Measurements from ENCODE around the gene SLC25A20. TPM values are rescaled to one million over a fixed set of nuclear protein-coding genes. Genes with fewer than 3 reads are reported as not detected.
"Not testable (repeated sequence)": the region's sequence is repeated elsewhere in the genome, so short reads cannot be mapped to it uniquely, and the experiment has no call there.

SLC25A20 gene
- polyA plus RNA-seq, 2 donors = 5.8 to 9.0 TPM

GRCh38 chr3:48829525-48829924, 69.2 kb downstream of the SLC25A20 start:
- 96% methylated on average over 11 of the region's 11 CpGs for WGBS, 2 donors

DNA sequence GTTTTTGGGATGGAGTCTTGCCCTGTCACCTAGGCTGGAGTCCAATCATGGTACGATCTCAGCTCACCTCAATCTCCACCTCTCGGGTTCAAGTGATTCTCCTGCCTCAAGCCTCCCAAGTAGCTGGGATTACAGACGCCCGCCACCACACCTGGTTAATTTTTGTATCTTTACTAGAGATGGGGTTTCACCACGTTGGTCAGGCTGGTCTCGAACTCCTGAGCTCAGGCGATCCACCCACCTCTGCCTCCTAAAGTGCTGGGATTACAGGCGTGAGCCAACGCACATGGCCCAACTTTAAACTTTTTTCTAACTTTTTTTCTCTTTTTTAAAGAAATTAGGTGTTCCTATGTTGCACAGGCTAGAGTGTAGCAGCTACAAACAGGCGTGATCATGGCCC, 70.8 kb downstream of the SLC25A20 start:
- not testable (repeated sequence) for H3K9me3 ChIP-seq (ENCODE audit: control insufficient read depth in 2 of 2, insufficient read depth in 1 of 2, low read depth in 1 of 2, low read length in 1 of 2); H3K4me1 ChIP-seq (ENCODE audit: control insufficient read depth in 2 of 2, insufficient read depth in 2 of 2, low read length in 1 of 2); H3K36me3 ChIP-seq (ENCODE audit: control insufficient read depth in 2 of 2, insufficient read depth in 2 of 2, low read length in 1 of 2); H3K27me3 ChIP-seq (ENCODE audit: control insufficient read depth in 1 of 2, insufficient read depth in 2 of 2, low read length in 2 of 2); H3K27ac ChIP-seq (ENCODE audit: low read depth in 2 of 2, low read length in 1 of 2); H3K4me3 ChIP-seq (ENCODE audit: low read depth in 1 of 2, low read length in 2 of 2)
- 93 to 96% methylated on average over 10 of the region's 10 CpGs for WGBS, 2 donors

More at GRCh38 chr3:48829525-48829924, 69.2 kb downstream of the SLC25A20 start:
- not testable (repeated sequence) for H3K4me1 ChIP-seq (ENCODE audit: control insufficient read depth in 2 of 2, insufficient read depth in 2 of 2, low read length in 1 of 2); H3K4me3 ChIP-seq (ENCODE audit: low read depth in 1 of 2, low read length in 2 of 2); H3K9me3 ChIP-seq (ENCODE audit: control insufficient read depth in 2 of 2, insufficient read depth in 1 of 2, low read depth in 1 of 2, low read length in 1 of 2); H3K27me3 ChIP-seq (ENCODE audit: control insufficient read depth in 1 of 2, insufficient read depth in 2 of 2, low read length in 2 of 2); H3K27ac ChIP-seq (ENCODE audit: low read depth in 2 of 2, low read length in 1 of 2); H3K36me3 ChIP-seq (ENCODE audit: control insufficient read depth in 2 of 2, insufficient read depth in 2 of 2, low read length in 1 of 2)

GRCh38 chr3:48826451-48826850, 72.2 kb downstream of the SLC25A20 start:
- 68 to 74% methylated on average over 2 of the region's 2 CpGs for WGBS, 2 donors

GRCh38 chr3:48820612-48821324, 77.9 kb downstream of the SLC25A20 start:
- no peaks in the 10 kb centered on the region for H3K4me1 ChIP-seq (ENCODE audit: control insufficient read depth in 2 of 2, insufficient read depth in 2 of 2, low read length in 1 of 2)
- no peaks in the 10 kb centered on the region for H3K36me3 ChIP-seq (ENCODE audit: control insufficient read depth in 2 of 2, insufficient read depth in 2 of 2, low read length in 1 of 2)
- WGBS, 2 donors = 82 to 83% methylated on average over 2 of the region's 2 CpGs
- no peaks in the 10 kb centered on the region for H3K9me3 ChIP-seq (ENCODE audit: control insufficient read depth in 2 of 2, insufficient read depth in 1 of 2, low read depth in 1 of 2, low read length in 1 of 2)
- no peak overlapping the region for H3K4me3 ChIP-seq (ENCODE audit: low read depth in 1 of 2, low read length in 2 of 2)
- no peaks in the 10 kb centered on the region for H3K27me3 ChIP-seq (ENCODE audit: control insufficient read depth in 1 of 2, insufficient read depth in 2 of 2, low read length in 2 of 2)
- no peak overlapping the region for H3K27ac ChIP-seq (ENCODE audit: low read depth in 2 of 2, low read length in 1 of 2)

More at GRCh38 chr3:48826451-48826850, 72.2 kb downstream of the SLC25A20 start:
- H3K4me3 ChIP-seq (ENCODE audit: low read depth in 1 of 2, low read length in 2 of 2) = no peak overlapping the region
- no peaks in the 10 kb centered on the region for H3K4me1 ChIP-seq (ENCODE audit: control insufficient read depth in 2 of 2, insufficient read depth in 2 of 2, low read length in 1 of 2)
- H3K27me3 ChIP-seq (ENCODE audit: control insufficient read depth in 1 of 2, insufficient read depth in 2 of 2, low read length in 2 of 2) = no peaks in the 10 kb centered on the region
- no peaks in the 10 kb centered on the region for H3K9me3 ChIP-seq (ENCODE audit: control insufficient read depth in 2 of 2, insufficient read depth in 1 of 2, low read depth in 1 of 2, low read length in 1 of 2)
- no peak overlapping the region for H3K27ac ChIP-seq (ENCODE audit: low read depth in 2 of 2, low read length in 1 of 2)
- no peaks in the 10 kb centered on the region for H3K36me3 ChIP-seq (ENCODE audit: control insufficient read depth in 2 of 2, insufficient read depth in 2 of 2, low read length in 1 of 2)

GRCh38 chr3:48819234-48820221, 79.2 kb downstream of the SLC25A20 start:
- Histone ChIP-seq H3K9me3 (ENCODE audit: control insufficient read depth in 2 of 2, insufficient read depth in 1 of 2, low read depth in 1 of 2, low read length in 1 of 2) (no peaks in the 10 kb centered on the region), H3K4me3 (ENCODE audit: low read depth in 1 of 2, low read length in 2 of 2) (no peak overlapping the region), H3K4me1 (ENCODE audit: control insufficient read depth in 2 of 2, insufficient read depth in 2 of 2, low read length in 1 of 2) (no peaks in the 10 kb centered on the region), H3K27ac (ENCODE audit: low read depth in 2 of 2, low read length in 1 of 2) (no peak overlapping the region), H3K27me3 (ENCODE audit: control insufficient read depth in 1 of 2, insufficient read depth in 2 of 2, low read length in 2 of 2) (no peaks in the 10 kb centered on the region), H3K36me3 (ENCODE audit: control insufficient read depth in 2 of 2, insufficient read depth in 2 of 2, low read length in 1 of 2) (no peaks in the 10 kb centered on the region)
- WGBS, 2 donors = 97 to 98% methylated on average over 7 of the region's 7 CpGs

GRCh38 chr3:48811524-48811923, 87.2 kb downstream of the SLC25A20 start:
- no peaks in the 10 kb centered on the region for H3K4me1 ChIP-seq (ENCODE audit: control insufficient read depth in 2 of 2, insufficient read depth in 2 of 2, low read length in 1 of 2)
- no peaks in the 10 kb centered on the region for H3K27me3 ChIP-seq (ENCODE audit: control insufficient read depth in 1 of 2, insufficient read depth in 2 of 2, low read length in 2 of 2)
- no peak overlapping the region for H3K4me3 ChIP-seq (ENCODE audit: low read depth in 1 of 2, low read length in 2 of 2)
- no peak overlapping the region for H3K27ac ChIP-seq (ENCODE audit: low read depth in 2 of 2, low read length in 1 of 2)
- no peaks in the 10 kb centered on the region for H3K9me3 ChIP-seq (ENCODE audit: control insufficient read depth in 2 of 2, insufficient read depth in 1 of 2, low read depth in 1 of 2, low read length in 1 of 2)
- 78 to 82% methylated on average over 3 of the region's 3 CpGs for WGBS, 2 donors
- no peaks in the 10 kb centered on the region for H3K36me3 ChIP-seq (ENCODE audit: control insufficient read depth in 2 of 2, insufficient read depth in 2 of 2, low read length in 1 of 2)

Other genes with a start within 250 kb of the SLC25A20 start
- under 1 TPM; 0.36 to 0.77 TPM for gene CELSR3, start 236.0 kb downstream of the SLC25A20 start, polyA plus RNA-seq
- 1 to 10 TPM; 7.6 to 8.2 TPM for gene NCKIPSD, start 213.0 kb downstream of the SLC25A20 start, polyA plus RNA-seq
- gene IP6K2, start 181.7 kb downstream of the SLC25A20 start, polyA plus RNA-seq = 100 to 1,000 TPM in 1 of 2 donors, 10 to 100 TPM in 1; 67.8 to 110 TPM
- gene PRKAR2A, start 51.0 kb downstream of the SLC25A20 start, polyA plus RNA-seq = 10 to 100 TPM in 1 of 2 donors, 1 to 10 TPM in 1; 7.2 to 11.3 TPM
- gene ARIH2, start 20.0 kb upstream of the SLC25A20 start, polyA plus RNA-seq = 10 to 100 TPM; 32.8 to 36.5 TPM
- gene P4HTM, start 91.4 kb upstream of the SLC25A20 start, polyA plus RNA-seq = 10 to 100 TPM; 10.7 to 14.5 TPM
- gene WDR6, start 108.5 kb upstream of the SLC25A20 start, polyA plus RNA-seq = 10 to 100 TPM; 64.5 to 79.0 TPM
- gene DALRD3, start 119.7 kb upstream of the SLC25A20 start, polyA plus RNA-seq = 10 to 100 TPM; 22.2 to 26.9 TPM
- 10 to 100 TPM; 65.1 to 65.7 TPM for gene NDUFAF3, start 123.2 kb upstream of the SLC25A20 start, polyA plus RNA-seq
- 100 to 1,000 TPM; 121 to 176 TPM for gene IMPDH2, start 130.5 kb upstream of the SLC25A20 start, polyA plus RNA-seq
- 10 to 100 TPM; 31.9 to 38.2 TPM for gene QRICH1, start 195.2 kb upstream of the SLC25A20 start, polyA plus RNA-seq
- gene QARS1, start 205.9 kb upstream of the SLC25A20 start, polyA plus RNA-seq = 100 to 1,000 TPM; 228 to 237 TPM
- gene USP19, start 221.9 kb upstream of the SLC25A20 start, polyA plus RNA-seq = 10 to 100 TPM; 17.9 to 19.4 TPM
- gene LAMB2, start 234.2 kb upstream of the SLC25A20 start, polyA plus RNA-seq = 100 to 1,000 TPM; 123 to 219 TPM

All from esophagus (tissue), 2 donors.